NT2/D1 (cell line): Measurements from ENCODE around the gene LURAP1L.

Experiments
- SUZ12 ChIP-seq: IDR thresholded peaks from 2 replicates; pipeline ENCODE4 v1.6.1; 2011; ENCODE audit not compliant: insufficient read length, insufficient read depth; ENCODE audit errors: extremely low read depth
- YY1 ChIP-seq: IDR thresholded peaks from 2 replicates; pipeline ENCODE4 v1.6.1; 2011; ENCODE audit not compliant: insufficient read length, insufficient read depth

DNA sequence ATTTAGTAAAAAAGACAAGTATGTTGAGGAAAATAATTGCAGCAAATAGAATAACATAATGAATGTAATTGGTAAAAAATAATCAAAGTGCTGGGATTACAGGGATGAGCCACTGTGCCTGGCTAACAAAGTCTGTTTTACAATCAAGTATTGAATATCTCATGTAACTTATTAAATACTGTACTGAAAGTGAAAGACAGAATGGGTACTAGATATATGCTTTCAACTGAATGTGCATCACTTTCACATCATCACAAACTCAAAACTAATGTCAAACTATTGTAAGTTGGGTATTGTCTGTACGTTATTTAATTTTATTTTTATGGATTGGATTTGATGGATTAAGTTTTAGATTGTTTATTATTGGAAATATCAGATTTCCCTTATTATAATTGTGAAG is 58.9 kb downstream of the LURAP1L start:
- no peak for TF ChIP-seq YY1
- TF ChIP-seq SUZ12: no peak
